PFSK-1 (cell line): ENCODE measurements around the gene HEMK1.

Experiments used
- POLR2AphosphoS5 ChIP-seq: IDR thresholded peaks from 2 replicates; pipeline ENCODE4 v1.6.1; 2012; ENCODE audit warnings: low read depth, mild to moderate bottlenecking, control low read depth, low read length, moderate library complexity
- TAF1 ChIP-seq: IDR thresholded peaks from 2 replicates; pipeline ENCODE4 v1.6.1; 2012; ENCODE audit warnings: low read length, control low read depth, borderline replicate concordance; ENCODE audit not compliant: insufficient read depth

GRCh38 chr3:50551681-50552435 lies 17.5 kb upstream of the HEMK1 start:
- TF ChIP-seq POLR2AphosphoS5 (no peak), TAF1 (no peak)
